ENCODE results near the gene RAPGEF5.

Gene RAPGEF5

GRCh38 chr7:22196429-22196828, 160.5 kb downstream of the RAPGEF5 start:
- no peak for DNase-seq (ENCODE audit: low read depth)

GRCh38 chr7:22195397-22196172, 161.4 kb downstream of the RAPGEF5 start:
- no peak for TF ChIP-seq CTCF (IDR thresholded peaks at IDR 0.05; ENCODE audit: low read depth, low read length, missing control alignments)
- DNase-seq (ENCODE audit: low read depth), result no peak
- H3K4me3 ChIP-seq (ENCODE audit: low read depth, low read length), result no peak overlapping the region

More at GRCh38 chr7:22196429-22196828, 160.5 kb downstream of the RAPGEF5 start:
- no peak overlapping the region for H3K4me3 ChIP-seq (ENCODE audit: low read depth, low read length)
- TF ChIP-seq CTCF (IDR thresholded peaks at IDR 0.05; ENCODE audit: low read depth, low read length, missing control alignments), result no peak

GRCh38 chr7:22194658-22195273, 162.2 kb downstream of the RAPGEF5 start:
- DNase-seq (ENCODE audit: low read depth), result no peak
- no peak for TF ChIP-seq CTCF (IDR thresholded peaks at IDR 0.05; ENCODE audit: low read depth, low read length, missing control alignments)
- H3K4me3 ChIP-seq (ENCODE audit: low read depth, low read length), result no peak overlapping the region

GRCh38 chr7:22193450-22193983, 163.4 kb downstream of the RAPGEF5 start:
- no peak overlapping the region for H3K4me3 ChIP-seq (ENCODE audit: low read depth, low read length)
- no peak for DNase-seq (ENCODE audit: low read depth)
- TF ChIP-seq CTCF (IDR thresholded peaks at IDR 0.05; ENCODE audit: low read depth, low read length, missing control alignments), result no peak

- no peak for TF ChIP-seq CTCF (IDR thresholded peaks at IDR 0.05; ENCODE audit: low read depth, low read length, missing control alignments)
- no peak overlapping the region for H3K4me3 ChIP-seq (ENCODE audit: low read depth, low read length)
- no peak for DNase-seq (ENCODE audit: low read depth)
Measured at GRCh38 chr7:22192801-22193200, 164.2 kb downstream of the RAPGEF5 start.

GRCh38 chr7:22190736-22191135, 166.2 kb downstream of the RAPGEF5 start:
- no peak overlapping the region for H3K4me3 ChIP-seq (ENCODE audit: low read depth, low read length)
- TF ChIP-seq CTCF (IDR thresholded peaks at IDR 0.05; ENCODE audit: low read depth, low read length, missing control alignments), result no peak
- DNase-seq (ENCODE audit: low read depth), result no peak
